GM19351 (cell line): Measurements from ENCODE around the gene NPY4R.
"Not testable (repeated sequence)": the region's sequence is repeated elsewhere in the genome, so short reads cannot be mapped to it uniquely, and the experiment has no call there.

Source experiments
- ATAC-seq: cut with Tn5 transposase; IDR thresholded peaks from one replicate; pipeline ENCODE4 v1.9.1; 2021; ENCODE audit warnings: mild to moderate bottlenecking, moderate library complexity; ENCODE audit not compliant: unreplicated experiment

NPY4R gene

GRCh38 chr10:46459579-46459978 lies 6.2 kb downstream of the NPY4R start:
- ATAC-seq: not testable (repeated sequence)

GRCh38 chr10:46457071-46457470 lies 8.7 kb downstream of the NPY4R start:
- ATAC-seq: not testable (repeated sequence)

GRCh38 chr10:46455992-46456391 lies 9.8 kb downstream of the NPY4R start:
- ATAC-seq: not testable (repeated sequence)

GRCh38 chr10:46451365-46451764 lies 14.4 kb downstream of the NPY4R start:
- not testable (repeated sequence) for ATAC-seq

GRCh38 chr10:46450829-46451228 lies 14.9 kb downstream of the NPY4R start:
- ATAC-seq: not testable (repeated sequence)

GRCh38 chr10:46447439-46447838 lies 18.3 kb downstream of the NPY4R start:
- ATAC-seq: not testable (repeated sequence)

- peak; percentile 87 for ATAC-seq
These were observed 20.2 kb downstream of the NPY4R start for GRCh38 chr10:46445389-46446122.

- ATAC-seq: not testable (repeated sequence)
These were observed 22.3 kb downstream of the NPY4R start for GRCh38 chr10:46443422-46443821.

- ATAC-seq: not testable (repeated sequence)
These were observed 23.0 kb downstream of the NPY4R start for GRCh38 chr10:46442706-46443275.

GRCh38 chr10:46441837-46442278 lies 23.9 kb downstream of the NPY4R start:
- ATAC-seq: not testable (repeated sequence)

- not testable (repeated sequence) for ATAC-seq
These were observed 24.8 kb downstream of the NPY4R start for GRCh38 chr10:46440942-46441341.

GRCh38 chr10:46423550-46423949 lies 42.2 kb downstream of the NPY4R start:
- not testable (repeated sequence) for ATAC-seq

- ATAC-seq: not testable (repeated sequence)
These were observed 46.0 kb downstream of the NPY4R start for GRCh38 chr10:46419570-46420379.

GRCh38 chr10:46418283-46418682 lies 47.5 kb downstream of the NPY4R start:
- not testable (repeated sequence) for ATAC-seq

- peak; percentile 94 for ATAC-seq
These were observed 50.5 kb downstream of the NPY4R start for GRCh38 chr10:46415291-46415690.

- not testable (repeated sequence) for ATAC-seq
These were observed 53.1 kb downstream of the NPY4R start for GRCh38 chr10:46412665-46413064.

GRCh38 chr10:46411123-46411522 lies 54.6 kb downstream of the NPY4R start:
- ATAC-seq: not testable (repeated sequence)
